Dermis blood vessel endothelial cell (primary cell): ENCODE data around the gene SOX21. TPM values are rescaled to one million over a fixed set of nuclear protein-coding genes. Genes with fewer than 3 reads are reported as not detected.

Experiments
- DNase-seq: peaks from one replicate; pipeline ENCODE4 v3.0.0; 2010
- total RNA-seq: library from RNA; depleted of rRNA; stranded (reverse); fragments of >200 nt; gene quantifications from 2 replicates; pipeline ENCODE4 v1.2.3, GENCODE V29; 2014

The SOX21 gene
- total RNA-seq, 1 donor from 2014 or later, result not detected

DNA sequence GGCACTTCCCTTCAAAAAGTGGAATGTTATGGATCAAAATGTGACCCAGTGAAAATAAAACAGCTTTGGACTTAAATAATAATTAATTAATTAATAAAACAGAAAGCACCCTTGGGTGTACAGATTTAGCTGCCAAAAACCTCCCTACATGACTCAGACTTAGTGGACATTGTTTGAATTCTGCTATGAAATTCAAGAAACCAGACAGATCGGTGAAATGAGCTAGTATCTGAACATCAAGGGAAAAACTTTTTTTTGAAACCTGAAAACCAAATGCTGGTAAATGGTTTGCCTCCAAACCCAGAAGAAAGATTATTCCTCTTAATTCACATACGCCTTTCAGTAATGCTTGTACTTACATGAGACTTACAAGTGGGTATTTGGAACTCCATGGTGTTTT is 33.5 kb downstream of the SOX21 start:
- no peak for DNase-seq

GRCh38 chr13:94677799-94678198 is 34.5 kb downstream of the SOX21 start:
- no peak for DNase-seq

DNA sequence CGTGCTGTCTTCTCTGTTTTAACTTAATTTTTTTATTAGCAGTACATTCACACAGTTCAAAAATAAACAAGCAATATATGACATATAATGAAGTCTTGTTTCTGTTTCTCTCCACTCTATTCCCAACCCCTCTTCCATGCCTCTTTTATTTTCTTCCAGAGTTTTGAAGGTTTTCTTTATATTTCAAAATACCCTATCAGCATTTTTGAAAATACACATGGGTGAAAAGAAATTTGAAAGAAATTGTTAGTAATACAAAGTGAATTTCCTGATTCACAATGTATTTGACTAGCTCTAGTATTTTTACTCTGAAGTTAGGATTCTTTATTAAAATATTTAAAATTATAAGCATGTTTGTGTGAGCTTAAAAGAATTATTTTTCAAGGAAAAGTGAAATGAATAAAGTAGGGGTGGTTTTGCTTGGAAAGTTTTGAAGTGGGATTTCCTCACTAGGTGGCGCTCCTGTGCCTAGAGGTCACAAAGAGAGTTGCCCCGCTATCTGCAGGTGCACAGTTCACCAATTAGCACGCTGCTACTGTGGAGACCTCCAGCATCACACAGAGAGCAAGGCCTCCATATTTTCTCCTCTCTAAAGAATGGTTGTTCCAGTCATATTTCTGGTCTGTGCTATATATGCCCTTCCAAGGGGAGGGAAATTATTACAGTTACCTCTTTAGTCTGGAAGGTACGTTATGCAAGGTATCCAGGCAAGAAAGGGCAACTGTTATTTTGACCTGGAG is 37.6 kb downstream of the SOX21 start:
- DNase-seq, result peak; percentile 82

DNA sequence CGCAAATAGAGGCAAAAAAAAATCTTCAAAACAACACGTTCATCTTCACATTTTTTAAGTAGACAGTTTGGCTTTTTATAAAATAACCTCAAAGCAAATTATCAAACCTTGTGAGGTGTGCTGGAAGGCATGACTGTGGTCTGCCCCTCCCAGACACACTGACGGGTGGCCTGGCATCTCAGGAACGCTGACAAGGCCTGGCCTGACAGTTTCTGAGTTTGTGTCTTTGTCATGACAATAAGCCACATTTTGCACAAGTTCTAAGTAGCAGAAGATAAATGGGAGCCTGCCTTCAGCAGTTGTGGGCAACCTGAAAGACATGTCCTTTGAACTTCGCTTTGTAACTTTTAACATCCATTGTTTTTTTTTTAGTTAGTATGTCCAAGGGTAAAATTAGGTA is 38.5 kb downstream of the SOX21 start:
- no peak for DNase-seq

DNA sequence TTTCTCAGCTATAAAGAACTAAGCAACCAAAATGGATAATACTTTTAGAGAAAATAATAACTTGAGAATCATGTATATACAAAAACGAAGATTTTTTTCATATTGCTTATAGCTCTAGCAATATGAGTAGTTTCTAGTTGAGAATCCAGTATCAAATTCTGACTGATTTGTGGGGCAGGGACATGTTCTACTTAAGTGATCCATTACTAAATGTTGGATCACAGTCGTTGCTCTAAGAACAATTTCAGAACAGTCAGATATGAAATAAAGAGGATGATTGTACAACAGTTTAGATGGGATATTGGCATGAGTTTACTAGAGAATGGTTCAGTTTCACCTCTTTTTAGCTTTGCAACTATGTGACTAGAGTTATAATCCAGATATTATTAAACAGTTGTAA is 39.9 kb downstream of the SOX21 start:
- no peak for DNase-seq

- DNase-seq, result no peak
These were observed 45.2 kb downstream of the SOX21 start for GRCh38 chr13:94667190-94667589.

- DNase-seq, result no peak
These were observed 46.3 kb downstream of the SOX21 start for GRCh38 chr13:94666065-94666464.

- no peak for DNase-seq
These were observed 47.5 kb downstream of the SOX21 start for GRCh38 chr13:94664889-94665288.

- no peak for DNase-seq
These were observed 49.9 kb downstream of the SOX21 start for GRCh38 chr13:94662274-94662945.

- no peak for DNase-seq
These were observed 50.9 kb downstream of the SOX21 start for GRCh38 chr13:94661406-94661805.

GRCh38 chr13:94660695-94661326 is 51.5 kb downstream of the SOX21 start:
- DNase-seq, result peak; percentile 42

Other genes with a start within 250 kb of the SOX21 start
- not detected in 2 replicates for gene DCT, start 232.9 kb downstream of the SOX21 start, total RNA-seq
- gene TGDS, start 116.4 kb downstream of the SOX21 start, total RNA-seq, result 13.1 and 15.0 TPM in 2 replicates
- gene GPR180, start 110.7 kb downstream of the SOX21 start, total RNA-seq, result 10.9 and 13.4 TPM in 2 replicates